IMR-90 (cell line): ENCODE measurements around the gene BCAS3. TPM values are rescaled to one million over a fixed set of nuclear protein-coding genes. Genes with fewer than 3 reads are reported as not detected.

Source experiments
- ATAC-seq: fragments of 200-7000 bp; cut with Tn5 transposase; 2 replicates; pipeline ENCODE4 v1.9.1; 2020; ENCODE audit warnings: low read depth, mild to moderate bottlenecking, moderate library complexity
- BruUV-seq: library from RNA; stranded (reverse); fragments of 400-500 nt; replicated peaks from 2 replicates; lab custom pipeline; 2021; lab: Mats Ljungman, UMichigan
- CTCF ChIA-PET: fragments of 300-600 bp; formaldehyde crosslinking; extraction: SDS; loops from one replicate; lab custom pipeline; 2021; ENCODE audit warnings: antibody characterized with exemption; lab: Yijun Ruan, JAX
- POLR2A ChIA-PET: fragments of 300-600 bp; sonication (Branson Sonifier 250); formaldehyde crosslinking; loops from one replicate; lab custom pipeline; 2022; ENCODE audit warnings: antibody characterized with exemption; ENCODE audit not compliant: unreplicated experiment; lab: Charles Lee
- DNase-seq: peaks from one replicate; pipeline ENCODE4 v3.0.0; 2013
- H2AFZ ChIP-seq: replicated peaks from 2 replicates; pipeline ENCODE3; 2013; ENCODE audit warnings: low read length, mild to moderate bottlenecking; ENCODE audit not compliant: poor library complexity
- H2AK5ac ChIP-seq: 2 replicates; pipeline ENCODE4 v1.6.1; 2013; ENCODE audit warnings: low read depth, low read length, inconsistent platforms
- H2AK9ac ChIP-seq: replicated peaks from 2 replicates; pipeline ENCODE3; 2013; ENCODE audit warnings: mild to moderate bottlenecking, low read depth, low read length, moderate library complexity; ENCODE audit not compliant: poor library complexity
- H2BK120ac ChIP-seq: 2 replicates; pipeline ENCODE4 v1.6.1; 2013; ENCODE audit warnings: low read depth, low read length, inconsistent platforms
- H2BK15ac ChIP-seq: 3 replicates; pipeline ENCODE4 v1.6.1; 2013; ENCODE audit warnings: low read depth, low read length, inconsistent platforms
- H2BK20ac ChIP-seq: 2 replicates; pipeline ENCODE4 v1.6.1; 2013; ENCODE audit warnings: low read depth, mild to moderate bottlenecking, inconsistent platforms, low read length, moderate library complexity
- H2BK5ac ChIP-seq: 2 replicates; pipeline ENCODE4 v1.6.1; 2013; ENCODE audit warnings: mild to moderate bottlenecking, low read depth, low read length, inconsistent platforms; ENCODE audit not compliant: poor library complexity, severe bottlenecking
- H3K14ac ChIP-seq: replicated peaks from 2 replicates; pipeline ENCODE4 v1.6.1; 2013; ENCODE audit warnings: low read depth, low read length, inconsistent platforms
- H3K18ac ChIP-seq: 2 replicates; pipeline ENCODE4 v1.6.1; 2013; ENCODE audit warnings: low read depth, low read length, control low read depth
- H3K23ac ChIP-seq: 2 replicates; pipeline ENCODE4 v1.6.1; 2013; ENCODE audit warnings: low read depth, low read length, inconsistent platforms
- H3K27ac ChIP-seq: 2 replicates; pipeline ENCODE4 v1.5.1; 2013; ENCODE audit warnings: mild to moderate bottlenecking, control low read depth, low read length; ENCODE audit not compliant: insufficient read depth
- H3K27me3 ChIP-seq: 2 replicates; pipeline ENCODE4 v1.6.1; 2013; ENCODE audit warnings: low read length; ENCODE audit not compliant: control insufficient read depth, insufficient read depth
- H3K36me3 ChIP-seq: 2 replicates; pipeline ENCODE4 v1.6.1; 2013; ENCODE audit warnings: low read length, mixed read lengths; ENCODE audit not compliant: control insufficient read depth, insufficient read depth
- H3K4ac ChIP-seq: 2 replicates; pipeline ENCODE4 v1.6.1; 2013; ENCODE audit warnings: low read depth, low read length, inconsistent platforms
- H3K4me1 ChIP-seq: 2 replicates; pipeline ENCODE4 v1.6.1; 2013; ENCODE audit warnings: low read length, mixed read lengths; ENCODE audit not compliant: control insufficient read depth, insufficient read depth
- H3K4me2 ChIP-seq: 2 replicates; pipeline ENCODE4 v1.6.1; 2013; ENCODE audit warnings: low read depth, mild to moderate bottlenecking, control low read depth, low read length, moderate library complexity
- H3K4me3 ChIP-seq: 2 replicates; pipeline ENCODE4 v1.5.1; 2013; ENCODE audit warnings: low read depth, mild to moderate bottlenecking, control low read depth, low read length, moderate library complexity; ENCODE audit not compliant: insufficient read depth
- H3K56ac ChIP-seq: 2 replicates; pipeline ENCODE4 v1.6.1; 2013; ENCODE audit warnings: low read length, inconsistent platforms; ENCODE audit not compliant: insufficient read depth; ENCODE audit errors: extremely low read depth
- H3K79me1 ChIP-seq, 2 experiments: 2 replicates each; pipeline ENCODE4 v1.6.1; 2013; ENCODE audit warnings: low read length in 2 of 2, inconsistent platforms in 1 of 2, low read depth in 1 of 2
- H3K9ac ChIP-seq: 2 replicates; pipeline ENCODE4 v1.6.1; 2013; ENCODE audit warnings: low read depth, low read length, control low read depth
- H3K9me1 ChIP-seq: 2 replicates; pipeline ENCODE4 v1.6.1; 2013; ENCODE audit warnings: low read length, inconsistent platforms; ENCODE audit not compliant: insufficient read depth
- H3K9me3 ChIP-seq: 2 replicates; pipeline ENCODE4 v1.6.1; 2013; ENCODE audit warnings: low read length; ENCODE audit not compliant: control insufficient read depth, insufficient read depth
- H4K20me1 ChIP-seq: 2 replicates; pipeline ENCODE4 v1.6.1; 2013; ENCODE audit warnings: low read length, inconsistent platforms; ENCODE audit not compliant: insufficient read depth
- H4K5ac ChIP-seq: 2 replicates; pipeline ENCODE4 v1.6.1; 2013; ENCODE audit warnings: mild to moderate bottlenecking, low read depth, low read length, control low read depth
- H4K8ac ChIP-seq, 2 experiments: 2 replicates each; pipeline ENCODE4 v1.6.1; 2013; ENCODE audit warnings: low read depth in 2 of 2, low read length in 2 of 2, control low read depth in 1 of 2, inconsistent platforms in 1 of 2
- H4K91ac ChIP-seq: 2 replicates; pipeline ENCODE4 v1.6.1; 2013; ENCODE audit warnings: low read depth, low read length, inconsistent platforms; ENCODE audit not compliant: insufficient read depth
- MAZ ChIP-seq: IDR thresholded peaks from 2 replicates; pipeline ENCODE4 v1.6.1; 2012; ENCODE audit warnings: low read depth, mild to moderate bottlenecking, low read length, improper control_type of control experiment, moderate library complexity, borderline replicate concordance
- MXI1 ChIP-seq: IDR thresholded peaks from 2 replicates; pipeline ENCODE4 v1.6.1; 2012; ENCODE audit warnings: low read depth, mild to moderate bottlenecking, low read length, moderate library complexity, borderline replicate concordance
- RAD21 ChIP-seq: IDR thresholded peaks from 2 replicates; pipeline ENCODE4 v1.6.1; 2012; ENCODE audit warnings: low read length, improper control_type of control experiment
- RCOR1 ChIP-seq: IDR thresholded peaks from 2 replicates; pipeline ENCODE4 v1.6.1; 2012; ENCODE audit warnings: mild to moderate bottlenecking, low read length, improper control_type of control experiment; ENCODE audit not compliant: insufficient replicate concordance
- SMC3 ChIP-seq: fragments of 150-350 bp; IDR thresholded peaks from 2 replicates; pipeline ENCODE4 v1.6.1; 2016; ENCODE audit warnings: low read depth, mild to moderate bottlenecking, antibody characterized with exemption, low read length, moderate library complexity
- WGBS, 2 experiments: methylation state at CpG; one replicate each; pipeline versions ENCODE4 v1.1.5 to v1.1.7; 2013; ENCODE audit warnings: missing lambda C conversion rate in 2 of 2; ENCODE audit not compliant: insufficient read length in 1 of 2; ENCODE audit errors: extremely low coverage in 2 of 2; 5-methylcytosine and 5-hydroxymethylcytosine counted together
- dilution Hi-C: fragments of 300-500 bp; cut with HindIII; formaldehyde crosslinking; loops from one replicate; pipeline ENCODE4 v1.14.3; 2018; ENCODE audit warnings: low sequenced_read_pairs; ENCODE audit not compliant: unreplicated experiment
- in situ Hi-C: fragments of 300-500 bp; cut with MboI; formaldehyde crosslinking; loops from 3 replicates; pipeline ENCODE4 v1.14.3; 2019; ENCODE audit warnings: low sequenced_read_pairs, inconsistent platforms, mixed read lengths
- intact Hi-C: fragments of 100-400 bp; cut with micrococcal nuclease; formaldehyde crosslinking; loops from 2 replicates; pipeline ENCODE4 v1.10.0; 2022
- polyA plus RNA-seq, 3 experiments: library from polyadenylated mRNA; depleted of rRNA; stranded (reverse); fragments of >200 nt; gene quantifications; 2 replicates each; pipeline ENCODE4 v1.2.3, GENCODE V29; 2012; ENCODE audit warnings: low replicate concordance in 1 of 3
- total RNA-seq: library from RNA; depleted of rRNA; stranded (reverse); fragments of >200 nt; gene quantifications from 2 replicates; pipeline ENCODE4 v1.2.3, GENCODE V29; 2012

BCAS3 gene
- total and polyA plus RNA-seq, 2 of the 4 experiments (the other 2 are of a cell fraction), result 6.3 to 27.1 TPM

DNA sequence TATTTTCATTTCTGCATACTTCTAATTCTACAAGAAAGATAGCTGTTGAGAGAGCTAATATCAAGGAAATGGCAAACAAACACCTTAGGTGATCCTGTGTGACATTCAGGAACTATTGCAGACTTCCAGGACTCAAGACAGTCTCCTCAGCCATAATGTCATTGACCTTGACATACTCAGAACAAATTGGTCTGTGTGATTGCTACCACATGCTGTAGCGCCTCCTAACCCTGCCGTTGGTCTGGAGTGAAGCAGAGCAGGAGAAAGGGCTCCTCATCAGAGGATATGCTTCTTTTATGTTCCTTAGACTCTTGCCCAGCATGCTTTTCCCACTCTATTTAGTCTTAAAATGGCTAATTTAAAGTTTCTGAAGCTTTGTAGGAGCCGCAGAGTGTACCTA is 527.8 kb downstream of the BCAS3 start:
- no peak overlapping the region for H3K4me2 ChIP-seq
- POLR2A ChIA-PET, result no interaction called here

More for the DNA sequence above, 527.8 kb downstream of the BCAS3 start:
- Histone ChIP-seq H2AK9ac (no peak overlapping the region), H3K27ac (peak overlapping the region; percentile 27; the same call in 1 of the 2 replicates), H3K9me3 (no peaks in the 10 kb centered on the region), H3K27me3 (no peaks in the 10 kb centered on the region), H4K8ac (peak overlapping the region in 1 of 2 experiments; percentile 35; a peak in 2 of 4 replicates), H3K56ac (no peak overlapping the region; the same call in 1 of the 2 replicates), H3K79me1 (peaks cover 3 to 17% of the 10 kb centered on the region in 2 experiments; a peak in 2 of 4 replicates), H2BK20ac (peak overlapping the region; percentile 88; the same call in 1 of the 2 replicates), H3K23ac (peak overlapping the region; percentile 88; the same call in 1 of the 2 replicates), H2BK120ac (peak overlapping the region; percentile 75), H3K4me1 (peaks cover 19% of the 10 kb centered on the region), H4K20me1 (no peaks in the 10 kb centered on the region), H4K5ac (peak overlapping the region; percentile 57; the same call in 1 of the 2 replicates), H3K9me1 (peaks cover 10% of the 10 kb centered on the region; the same call in 1 of the 2 replicates), H2BK15ac (peak overlapping the region; percentile 95; the same call in 2 of the 3 replicates), H2AFZ (no peak overlapping the region), H2BK5ac (no peak overlapping the region), H3K4me3 (no peak overlapping the region), H3K9ac (no peak overlapping the region), H3K4ac (peak overlapping the region; percentile 87), H4K91ac (peak overlapping the region; percentile 76), H3K36me3 (no peaks in the 10 kb centered on the region), H3K14ac (peak overlapping the region; percentile 79), H3K18ac (peak overlapping the region; percentile 86), H2AK5ac (peak overlapping the region; percentile 91)
- no peak for ATAC-seq
- intact Hi-C loops (no loop called here), in situ Hi-C loops (no loop called here), dilution Hi-C loops (no loop called here)
- CTCF ChIA-PET, result no interaction called here
- TF ChIP-seq SMC3 (no peak), RCOR1 (no peak), MAZ (no peak), RAD21 (no peak), MXI1 (no peak)
- no TSS peak for BruUV-seq
- WGBS, 2 experiments, result no CpG with 5 or more reads among the region's 3 CpGs
- DNase-seq, result no peak
